ENCODE measurements around the gene POR.

The POR gene

GRCh38 chr7:75980430-75981202 lies 65.7 kb downstream of the POR start:
- no peak for DNase-seq

- no peak for DNase-seq
Measured at GRCh38 chr7:75981203-75981452, 66.2 kb downstream of the POR start.

GRCh38 chr7:75981453-75982305 lies 66.7 kb downstream of the POR start:
- DNase-seq, result no peak

GRCh38 chr7:75982306-75983064 lies 67.5 kb downstream of the POR start:
- no peak for DNase-seq

- no peak for DNase-seq
Measured at GRCh38 chr7:75983471-75984129, 68.6 kb downstream of the POR start.

GRCh38 chr7:75984130-75985008 lies 69.4 kb downstream of the POR start:
- no peak for DNase-seq

GRCh38 chr7:75985009-75985517 lies 70.1 kb downstream of the POR start:
- no peak for DNase-seq

GRCh38 chr7:75985518-75986146 lies 70.7 kb downstream of the POR start:
- DNase-seq, result no peak

GRCh38 chr7:75986147-75986781 lies 71.3 kb downstream of the POR start:
- no peak for DNase-seq

- no peak for DNase-seq
Measured at GRCh38 chr7:75987026-75987804, 72.3 kb downstream of the POR start.

GRCh38 chr7:75987805-75988567 lies 73.0 kb downstream of the POR start:
- DNase-seq, result no peak

- no peak for DNase-seq
Measured at GRCh38 chr7:75988568-75989499, 73.9 kb downstream of the POR start.

GRCh38 chr7:75989500-75990388 lies 74.8 kb downstream of the POR start:
- no peak for DNase-seq

- DNase-seq, result no peak
Measured at GRCh38 chr7:75991531-75992082, 76.7 kb downstream of the POR start.

- DNase-seq, result no peak
Measured at GRCh38 chr7:75992083-75992755, 77.3 kb downstream of the POR start.

Measured in kidney glomerular epithelial cell (primary cell).